MM.1S (cell line): ENCODE measurements around the gene RPTOR.
A peak's percentile ranks its signal among the peaks of the same experiment; 100 is the strongest.

Experiments
- EZH2 ChIP-seq: fragments of 300-600 bp; sonication (generic); optimal IDR thresholded peaks from 2 replicates; pipeline ENCODE3; 2017; ENCODE audit warnings: low read depth, mild to moderate bottlenecking, antibody characterized with exemption, low read length, mixed read lengths
- EZH2phosphoT487 ChIP-seq: fragments of 300-600 bp; sonication (generic); IDR thresholded peaks from 2 replicates; pipeline ENCODE4 v1.6.1; 2018; ENCODE audit warnings: antibody characterized with exemption, low read length
- TF ChIP-seq, protein P1 (sequence below): fragments of 300-600 bp; sonication (generic); IDR thresholded peaks from 2 replicates; pipeline ENCODE4 v1.5.1; 2016; ENCODE audit warnings: antibody characterized with exemption, low read length, mixed read lengths

- TF ChIP-seq, protein P1, sequence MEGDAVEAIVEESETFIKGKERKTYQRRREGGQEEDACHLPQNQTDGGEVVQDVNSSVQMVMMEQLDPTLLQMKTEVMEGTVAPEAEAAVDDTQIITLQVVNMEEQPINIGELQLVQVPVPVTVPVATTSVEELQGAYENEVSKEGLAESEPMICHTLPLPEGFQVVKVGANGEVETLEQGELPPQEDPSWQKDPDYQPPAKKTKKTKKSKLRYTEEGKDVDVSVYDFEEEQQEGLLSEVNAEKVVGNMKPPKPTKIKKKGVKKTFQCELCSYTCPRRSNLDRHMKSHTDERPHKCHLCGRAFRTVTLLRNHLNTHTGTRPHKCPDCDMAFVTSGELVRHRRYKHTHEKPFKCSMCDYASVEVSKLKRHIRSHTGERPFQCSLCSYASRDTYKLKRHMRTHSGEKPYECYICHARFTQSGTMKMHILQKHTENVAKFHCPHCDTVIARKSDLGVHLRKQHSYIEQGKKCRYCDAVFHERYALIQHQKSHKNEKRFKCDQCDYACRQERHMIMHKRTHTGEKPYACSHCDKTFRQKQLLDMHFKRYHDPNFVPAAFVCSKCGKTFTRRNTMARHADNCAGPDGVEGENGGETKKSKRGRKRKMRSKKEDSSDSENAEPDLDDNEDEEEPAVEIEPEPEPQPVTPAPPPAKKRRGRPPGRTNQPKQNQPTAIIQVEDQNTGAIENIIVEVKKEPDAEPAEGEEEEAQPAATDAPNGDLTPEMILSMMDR, result peak; percentile 71
- no peak for TF ChIP-seq EZH2
- TF ChIP-seq EZH2phosphoT487, result no peak
Measured at GRCh38 chr17:80970044-80970761, 425.6 kb downstream of the RPTOR start.
